Caco-2 (cell line): ENCODE measurements around the gene ATP2C2. TPM values are rescaled to one million over a fixed set of nuclear protein-coding genes. Genes with fewer than 3 reads are reported as not detected.
A peak's percentile ranks its signal among the peaks of the same experiment; 100 is the strongest.
"Not testable (repeated sequence)": the region's sequence is repeated elsewhere in the genome, so short reads cannot be mapped to it uniquely, and the experiment has no call there.

ENCODE experiments used
- BruUV-seq: library from RNA; stranded (reverse); fragments of 400-500 nt; replicated peaks from 2 replicates; lab custom pipeline; 2021; lab: Mats Ljungman, UMichigan
- CTCF ChIA-PET: fragments of 300-600 bp; sonication (Branson Sonifier 250); formaldehyde crosslinking; loops from one replicate; lab custom pipeline; 2022; ENCODE audit warnings: antibody characterized with exemption; lab: Charles Lee
- POLR2A ChIA-PET: fragments of 300-600 bp; sonication (Branson Sonifier 250); formaldehyde crosslinking; loops from one replicate; lab custom pipeline; 2022; ENCODE audit warnings: antibody characterized with exemption; lab: Charles Lee
- DNase-seq, 2 experiments: peaks; one replicate each; pipeline versions ENCODE4 v3.0.0 to v3.0.0-alpha.2; 2020 to 2022
- H3K27me3 ChIP-seq: replicated peaks from 2 replicates; pipeline ENCODE4 v1.6.0; 2011; ENCODE audit warnings: low read length; ENCODE audit not compliant: control insufficient read depth, insufficient read depth
- H3K36me3 ChIP-seq: 2 replicates; pipeline ENCODE4 v1.5.1; 2011; ENCODE audit warnings: low read length; ENCODE audit not compliant: control insufficient read depth, insufficient read depth
- H3K4me1 ChIP-seq: fragments of 250-450 bp; sonication (Bioruptor Pico); 2 replicates; pipeline ENCODE4 v1.5.1; 2020; ENCODE audit warnings: mild to moderate bottlenecking
- H3K4me3 ChIP-seq: 2 replicates; pipeline ENCODE4 v1.5.1; 2011; ENCODE audit warnings: low read depth, mild to moderate bottlenecking, control low read depth, low read length
- H3K9me3 ChIP-seq: fragments of 250-450 bp; sonication (Bioruptor Pico); 2 replicates; pipeline ENCODE4 v1.5.1; 2020; ENCODE audit warnings: mild to moderate bottlenecking, moderate library complexity
- H3K27ac Mint-ChIP-seq: one replicate; pipeline ENCODE4 v1.8.0; 2022; ENCODE audit warnings: mixed read lengths; ENCODE audit not compliant: unreplicated experiment
- H3K27me3 Mint-ChIP-seq: one replicate; pipeline ENCODE4 v1.8.0; 2022; ENCODE audit warnings: mixed read lengths; ENCODE audit not compliant: insufficient read depth, unreplicated experiment
- H3K36me3 Mint-ChIP-seq: one replicate; pipeline ENCODE4 v1.8.0; 2022; ENCODE audit warnings: mild to moderate bottlenecking, mixed read lengths; ENCODE audit not compliant: insufficient read depth, unreplicated experiment
- H3K4me1 Mint-ChIP-seq: one replicate; pipeline ENCODE4 v1.8.0; 2022; ENCODE audit warnings: low read depth, mixed read lengths; ENCODE audit not compliant: unreplicated experiment
- H3K4me3 Mint-ChIP-seq: one replicate; pipeline ENCODE4 v1.8.0; 2022; ENCODE audit warnings: mild to moderate bottlenecking, moderate library complexity, mixed read lengths; ENCODE audit not compliant: unreplicated experiment
- H3K9me3 Mint-ChIP-seq: one replicate; pipeline ENCODE4 v1.8.0; 2022; ENCODE audit warnings: mixed read lengths; ENCODE audit not compliant: unreplicated experiment
- intact Hi-C: fragments of 100-400 bp; cut with micrococcal nuclease; formaldehyde crosslinking; loops from one replicate; pipeline ENCODE4 v1.10.0; 2022; ENCODE audit not compliant: unreplicated experiment
- total RNA-seq: library from RNA; stranded (reverse); gene quantifications from 2 replicates; pipeline ENCODE4 v1.2.3, GENCODE V29; 2022
- TF ChIP-seq, protein P1 (sequence below), 2 experiments: fragments of 200-600 bp in 1 of 2; IDR thresholded peaks; 1 replicate in 1 of 2; 2 replicates in 1 of 2; pipeline versions ENCODE4 v1.5.1 to v1.8.0; 2011 to 2022; ENCODE audit warnings: antibody characterized with exemption in 1 of 2, control low read depth in 1 of 2, inconsistent platforms in 1 of 2, low read depth in 1 of 2, low read length in 1 of 2, mild to moderate bottlenecking in 1 of 2, moderate library complexity in 1 of 2; ENCODE audit not compliant: insufficient read depth in 1 of 2, severe bottlenecking in 1 of 2, unreplicated experiment in 1 of 2

ATP2C2 gene
- total RNA-seq, 1 experiment from 2014 or later = 47.0 TPM

DNA sequence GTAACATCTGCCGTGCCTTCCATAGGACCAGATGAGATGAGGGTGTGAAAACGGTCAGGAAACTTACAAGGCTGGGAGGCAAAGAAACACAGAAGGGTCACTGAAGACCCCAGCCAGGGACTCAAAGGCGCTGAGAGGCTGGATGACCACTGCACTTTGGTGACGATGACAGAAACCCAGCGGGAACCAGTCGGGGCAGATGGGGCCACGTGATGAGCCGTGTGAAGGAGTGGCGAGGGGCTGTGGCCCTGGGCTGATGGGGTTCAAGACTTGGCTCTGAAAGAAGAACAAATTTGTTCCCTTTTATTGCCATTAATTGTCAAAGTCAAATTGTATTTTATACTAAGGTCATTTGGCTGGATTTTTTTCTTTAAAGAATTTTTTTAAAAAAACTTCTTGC is 28.6 kb upstream of the ATP2C2 start:
- Histone ChIP-seq H3K4me3 (no peak overlapping the region), H3K9me3 (peaks cover 8% of the 10 kb centered on the region; the same call in 1 of the 2 replicates), H3K36me3 (no peaks in the 10 kb centered on the region), H3K4me1 (peaks cover 8% of the 10 kb centered on the region), H3K27me3 (no peaks in the 10 kb centered on the region)
- peaks cover 9% of the 10 kb centered on the region for H3K4me1 Mint-ChIP-seq
- ChIA-PET POLR2A (no interaction called here), CTCF (interaction anchor here (0.6 to 1.4 kb wide), 3 partner anchors 29 to 733 kb away, joined by 3 to 8 read pairs (median 3); partner anchors contain the start of gene ATP2C2)
- intact Hi-C loops = loop anchor here (1.0 kb wide), 2 partner anchors 57 to 145 kb away; no protein-coding TSS in a partner anchor
- TF ChIP-seq, protein P1, sequence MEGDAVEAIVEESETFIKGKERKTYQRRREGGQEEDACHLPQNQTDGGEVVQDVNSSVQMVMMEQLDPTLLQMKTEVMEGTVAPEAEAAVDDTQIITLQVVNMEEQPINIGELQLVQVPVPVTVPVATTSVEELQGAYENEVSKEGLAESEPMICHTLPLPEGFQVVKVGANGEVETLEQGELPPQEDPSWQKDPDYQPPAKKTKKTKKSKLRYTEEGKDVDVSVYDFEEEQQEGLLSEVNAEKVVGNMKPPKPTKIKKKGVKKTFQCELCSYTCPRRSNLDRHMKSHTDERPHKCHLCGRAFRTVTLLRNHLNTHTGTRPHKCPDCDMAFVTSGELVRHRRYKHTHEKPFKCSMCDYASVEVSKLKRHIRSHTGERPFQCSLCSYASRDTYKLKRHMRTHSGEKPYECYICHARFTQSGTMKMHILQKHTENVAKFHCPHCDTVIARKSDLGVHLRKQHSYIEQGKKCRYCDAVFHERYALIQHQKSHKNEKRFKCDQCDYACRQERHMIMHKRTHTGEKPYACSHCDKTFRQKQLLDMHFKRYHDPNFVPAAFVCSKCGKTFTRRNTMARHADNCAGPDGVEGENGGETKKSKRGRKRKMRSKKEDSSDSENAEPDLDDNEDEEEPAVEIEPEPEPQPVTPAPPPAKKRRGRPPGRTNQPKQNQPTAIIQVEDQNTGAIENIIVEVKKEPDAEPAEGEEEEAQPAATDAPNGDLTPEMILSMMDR (IDR thresholded peaks at IDR 0.05; ENCODE audit: insufficient read depth in 1 of 2, low read depth in 1 of 2, low read length in 1 of 2, severe bottlenecking in 1 of 2, unreplicated experiment in 1 of 2) = no peak
- H3K4me3 Mint-ChIP-seq = no peak overlapping the region
- no TSS peak for BruUV-seq
- H3K9me3 Mint-ChIP-seq = peaks cover 24% of the 10 kb centered on the region
- H3K27me3 Mint-ChIP-seq = no peaks in the 10 kb centered on the region
- H3K27ac Mint-ChIP-seq = no peak overlapping the region
- no peak for DNase-seq
- H3K36me3 Mint-ChIP-seq = no peaks in the 10 kb centered on the region

DNA sequence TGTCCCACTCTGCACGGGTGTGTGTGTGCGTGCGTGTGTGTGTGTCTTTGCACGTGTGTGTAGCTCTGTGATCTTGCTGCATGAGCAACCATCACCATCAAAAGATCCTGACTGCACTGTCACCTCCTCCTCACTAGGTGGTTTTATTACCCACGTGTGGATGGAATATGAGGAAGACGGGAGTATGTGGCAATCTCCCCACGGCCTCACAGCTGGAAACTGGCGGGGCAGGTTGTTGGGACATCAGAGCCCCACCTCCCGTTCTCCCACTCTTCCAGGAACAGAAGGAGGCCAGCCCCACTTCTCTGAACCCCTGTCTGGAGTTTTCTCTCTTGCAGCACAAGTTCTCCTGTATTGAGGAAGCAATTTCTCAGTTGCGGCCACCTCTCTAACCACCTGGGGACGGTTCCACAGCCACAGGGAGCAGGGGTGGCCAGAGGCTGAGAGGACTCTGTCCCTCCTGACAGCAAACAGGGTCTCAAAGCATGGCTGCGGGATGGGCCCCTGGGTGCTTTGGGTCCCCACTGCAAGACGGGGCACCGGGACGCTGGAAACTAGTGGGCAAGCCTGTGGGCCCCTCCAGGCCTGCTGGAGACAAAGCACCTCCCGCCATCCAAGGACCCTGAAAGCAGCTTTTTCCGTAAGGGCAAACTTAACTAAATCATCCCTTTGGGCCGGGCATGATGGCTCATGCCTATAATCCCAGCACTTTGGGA is 27.9 kb upstream of the ATP2C2 start:
- TF ChIP-seq, protein P1 (IDR thresholded peaks at IDR 0.05; ENCODE audit: insufficient read depth in 1 of 2, low read depth in 1 of 2, low read length in 1 of 2, severe bottlenecking in 1 of 2, unreplicated experiment in 1 of 2) = peak; percentile 49 to 70
- Histone ChIP-seq H3K4me3 (no peak overlapping the region), H3K4me1 (peaks cover 8% of the 10 kb centered on the region), H3K36me3 (no peaks in the 10 kb centered on the region), H3K9me3 (peaks cover 8% of the 10 kb centered on the region; the same call in 1 of the 2 replicates), H3K27me3 (no peaks in the 10 kb centered on the region)
- Mint-ChIP-seq H3K36me3 (no peaks in the 10 kb centered on the region), H3K4me1 (peaks cover 9% of the 10 kb centered on the region), H3K4me3 (no peak overlapping the region), H3K27me3 (no peaks in the 10 kb centered on the region), H3K9me3 (peaks cover 18% of the 10 kb centered on the region), H3K27ac (no peak overlapping the region)
- peak; percentile 89 to 91 for DNase-seq
- intact Hi-C loops = loop anchor here (1.0 kb wide), 2 partner anchors 56 to 144 kb away; no protein-coding TSS in a partner anchor
- BruUV-seq = no TSS peak
- ChIA-PET CTCF (interaction anchor here (0.6 to 1.4 kb wide), 3 partner anchors 28 to 734 kb away, joined by 3 to 8 read pairs (median 3); partner anchors contain the start of gene ATP2C2), POLR2A (interaction anchor here (0.5 kb wide), 1 partner anchor 1277 kb away, joined by 5 read pairs; no protein-coding TSS in a partner anchor)

DNA sequence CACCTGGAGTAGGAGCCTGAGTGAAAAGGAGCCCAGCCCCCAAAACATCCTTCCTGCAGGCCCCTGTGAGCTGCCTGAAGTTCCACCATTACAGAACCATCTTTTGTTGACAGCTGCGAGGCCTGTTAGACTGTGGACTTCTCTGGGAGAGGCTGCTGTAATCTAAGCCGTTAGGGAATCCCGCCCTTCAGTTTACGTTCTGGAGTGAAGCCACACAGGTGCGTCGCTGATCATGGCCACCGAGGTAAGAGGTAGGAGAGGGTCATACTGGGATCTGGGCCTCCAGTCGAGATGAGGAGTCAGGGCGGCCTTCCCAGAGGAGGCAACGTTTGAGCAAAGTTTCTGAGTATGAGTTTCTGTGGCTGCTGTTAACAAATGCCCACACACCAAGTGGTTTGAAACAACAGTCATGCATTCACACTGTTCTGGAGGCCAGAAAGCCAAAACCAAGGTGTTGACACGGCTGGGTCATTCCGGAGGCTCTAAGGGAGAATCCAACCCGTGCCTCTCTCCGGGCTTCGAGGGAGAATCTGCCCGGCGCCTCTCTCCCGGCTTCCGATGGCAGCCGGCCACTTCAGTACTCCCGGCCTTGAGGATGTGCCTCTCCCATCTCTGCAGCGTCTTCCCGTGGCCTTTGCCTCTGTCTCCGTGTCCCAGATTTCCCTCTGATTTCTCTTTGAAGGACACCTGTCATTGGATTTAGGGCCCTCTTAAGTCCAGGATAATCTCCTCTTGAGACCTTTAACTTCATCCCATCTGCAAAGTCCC is 26.6 kb upstream of the ATP2C2 start:
- Histone ChIP-seq H3K36me3 (no peaks in the 10 kb centered on the region), H3K27me3 (no peaks in the 10 kb centered on the region), H3K4me3 (no peak overlapping the region), H3K9me3 (peaks cover 6% of the 10 kb centered on the region; the same call in 1 of the 2 replicates), H3K4me1 (peaks cover 8% of the 10 kb centered on the region)
- intact Hi-C loops = no loop called here
- no peak overlapping the region for H3K4me3 Mint-ChIP-seq
- BruUV-seq = no TSS peak
- TF ChIP-seq, protein P1 (IDR thresholded peaks at IDR 0.05; ENCODE audit: insufficient read depth in 1 of 2, low read depth in 1 of 2, low read length in 1 of 2, severe bottlenecking in 1 of 2, unreplicated experiment in 1 of 2) = no peak
- H3K4me1 Mint-ChIP-seq = peaks cover 9% of the 10 kb centered on the region
- no peaks in the 10 kb centered on the region for H3K27me3 Mint-ChIP-seq
- ChIA-PET CTCF (no interaction called here), POLR2A (no interaction called here)
- H3K36me3 Mint-ChIP-seq = no peaks in the 10 kb centered on the region
- no peak for DNase-seq
- no peak overlapping the region for H3K27ac Mint-ChIP-seq
- peaks cover 11% of the 10 kb centered on the region for H3K9me3 Mint-ChIP-seq

DNA sequence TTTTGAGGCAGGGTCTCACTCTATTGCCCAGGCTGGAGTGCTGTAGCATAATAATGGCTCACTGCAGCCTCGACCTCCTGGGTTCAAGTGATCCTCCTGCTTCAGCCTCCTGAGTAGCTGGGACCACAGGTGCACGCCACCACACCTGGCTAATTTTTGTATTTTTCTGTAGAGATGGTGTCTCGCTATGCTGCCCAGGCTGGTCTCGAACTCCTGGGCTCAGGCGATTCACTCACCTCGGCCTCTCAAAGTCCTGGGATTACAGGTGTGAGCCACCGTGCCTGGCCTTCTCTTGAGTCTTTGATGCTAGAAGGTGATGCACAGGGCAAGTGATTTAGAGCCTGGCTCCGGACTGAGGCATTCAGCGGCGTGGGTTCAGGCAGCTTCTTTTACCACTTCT is 24.5 kb upstream of the ATP2C2 start:
- POLR2A ChIA-PET, H3K27me3 Mint-ChIP-seq, H3K4me1 Mint-ChIP-seq, H3K36me3 Mint-ChIP-seq, BruUV-seq, H3K9me3 ChIP-seq, H3K36me3 ChIP-seq, H3K9me3 Mint-ChIP-seq, intact Hi-C loops, H3K4me1 ChIP-seq, H3K4me3 Mint-ChIP-seq, H3K27me3 ChIP-seq, H3K27ac Mint-ChIP-seq, DNase-seq, H3K4me3 ChIP-seq: not testable (repeated sequence)
- CTCF ChIA-PET = interaction anchor here (0.6 kb wide), 1 partner anchor 160 kb away, joined by 3 read pairs; no protein-coding TSS in a partner anchor
